ENCODE results near the gene RXFP3.
"Not testable (repeated sequence)": the region's sequence is repeated elsewhere in the genome, so short reads cannot be mapped to it uniquely, and the experiment has no call there.

RXFP3 gene

GRCh38 chr5:33936004-33936380, 194 bp upstream of the RXFP3 start:
- DNase-seq, result peak in 2 of 5 donors; percentile 15 to 20

GRCh38 chr5:33937017-33937706, 976 bp downstream of the RXFP3 start:
- DNase-seq, result no peak

- DNase-seq, result no peak
Observed at GRCh38 chr5:33937707-33938506, 1.7 kb downstream of the RXFP3 start.

- no peak for DNase-seq
Observed at GRCh38 chr5:33938507-33938796, 2.3 kb downstream of the RXFP3 start.

GRCh38 chr5:33938881-33939280, 2.7 kb downstream of the RXFP3 start:
- no peak for DNase-seq

- DNase-seq, result no peak
Observed at GRCh38 chr5:33939556-33940262, 3.5 kb downstream of the RXFP3 start.

GRCh38 chr5:33941090-33941489, 4.9 kb downstream of the RXFP3 start:
- no peak for DNase-seq

- no peak for DNase-seq
Observed at GRCh38 chr5:33944543-33945132, 8.5 kb downstream of the RXFP3 start.

- DNase-seq, result not testable (repeated sequence)
Observed at GRCh38 chr5:33952175-33952574, 16.0 kb downstream of the RXFP3 start.

- DNase-seq, result no peak
Observed at GRCh38 chr5:33957577-33958150, 21.5 kb downstream of the RXFP3 start.

GRCh38 chr5:33958176-33958575, 22.0 kb downstream of the RXFP3 start:
- no peak for DNase-seq

GRCh38 chr5:33964132-33964700, 28.0 kb downstream of the RXFP3 start:
- peak in 1 of 5 donors; percentile 4 for DNase-seq

GRCh38 chr5:33966805-33967204, 30.6 kb downstream of the RXFP3 start:
- DNase-seq, result no peak

GRCh38 chr5:33968211-33969005, 32.2 kb downstream of the RXFP3 start:
- DNase-seq, result no peak

GRCh38 chr5:33969572-33970452, 33.6 kb downstream of the RXFP3 start:
- peak in 1 of 5 donors; percentile 11 for DNase-seq

GRCh38 chr5:33973271-33973670, 37.1 kb downstream of the RXFP3 start:
- peak in 1 of 5 donors; percentile 10 for DNase-seq

- DNase-seq, result no peak
Observed at GRCh38 chr5:33975852-33976251, 39.7 kb downstream of the RXFP3 start.

GRCh38 chr5:33976307-33976706, 40.1 kb downstream of the RXFP3 start:
- no peak for DNase-seq

GRCh38 chr5:33978306-33978705, 42.1 kb downstream of the RXFP3 start:
- no peak for DNase-seq

- no peak for DNase-seq
Observed at GRCh38 chr5:33980030-33980429, 43.8 kb downstream of the RXFP3 start.

All from T-helper 1 cell (primary cell).